AG04449 (cell line): Measurements from ENCODE around the gene L1CAM.

Experiments used
- CTCF ChIA-PET: fragments of 350-600 bp; formaldehyde crosslinking; extraction: SDS; loops from one replicate; lab custom pipeline; 2021; ENCODE audit warnings: antibody characterized with exemption; lab: Yijun Ruan, JAX
- POLR2A ChIA-PET: fragments of 400-600, 350-600 bp; formaldehyde crosslinking; extraction: SDS; loops from one replicate; lab custom pipeline; 2020; ENCODE audit warnings: antibody characterized with exemption, inconsistent platforms; lab: Yijun Ruan, JAX
- DNase-seq: peaks from one replicate; pipeline ENCODE4 v3.0.0-alpha.2; 2010; ENCODE audit warnings: low read depth, low spot score
- H3K4me3 ChIP-seq: 2 replicates; pipeline ENCODE4 v1.5.1; 2011; ENCODE audit warnings: low read depth, mild to moderate bottlenecking, control low read depth, low read length
- CTCF ChIP-seq: IDR thresholded peaks from one replicate; pipeline ENCODE4 v1.5.1; 2011; ENCODE audit warnings: mild to moderate bottlenecking, moderate library complexity, low read length, control low read depth, inconsistent platforms; ENCODE audit not compliant: insufficient read depth; ENCODE audit errors: missing control alignments

L1CAM gene

DNA sequence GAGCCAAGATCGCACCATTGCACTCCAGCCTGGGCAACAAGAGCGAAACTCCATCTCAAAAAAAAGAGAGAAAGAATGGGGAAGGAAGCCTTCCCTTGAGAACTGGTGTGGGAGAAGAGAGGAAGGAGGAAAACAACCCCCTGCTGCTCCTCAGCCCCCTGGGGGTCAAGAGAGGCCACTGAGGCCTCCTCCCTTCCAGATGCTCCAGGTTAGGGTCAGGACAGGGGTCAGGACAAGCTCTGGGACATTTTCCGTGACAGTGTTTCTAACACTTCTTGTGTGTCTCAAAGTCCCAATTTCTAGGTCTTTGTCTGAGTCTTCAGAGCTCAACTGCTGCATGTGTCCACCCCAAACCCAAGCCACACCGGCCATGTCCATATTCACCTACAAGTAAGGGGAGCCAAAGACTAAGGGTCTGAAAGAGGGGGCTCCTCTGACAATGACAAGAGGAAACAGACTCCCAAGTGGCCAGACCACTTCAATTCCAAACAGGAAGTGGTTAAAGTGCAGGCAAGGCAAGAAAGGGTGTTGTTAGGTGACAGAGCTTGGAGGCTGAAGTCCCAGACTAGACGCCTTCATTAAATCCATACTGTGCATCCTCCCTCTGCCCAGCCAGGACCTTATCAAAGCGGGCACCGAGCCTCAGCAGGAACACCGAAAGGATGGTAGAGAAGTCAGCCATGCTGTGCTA, 8.3 kb downstream of the L1CAM start:
- no peak for DNase-seq
- ChIA-PET CTCF (no interaction called here), POLR2A (interaction anchor here (0.6 kb wide), 1 partner anchor 23 kb away, joined by 4 read pairs; no protein-coding TSS in a partner anchor)
- no peak for TF ChIP-seq CTCF
- H3K4me3 ChIP-seq = no peak overlapping the region

DNA sequence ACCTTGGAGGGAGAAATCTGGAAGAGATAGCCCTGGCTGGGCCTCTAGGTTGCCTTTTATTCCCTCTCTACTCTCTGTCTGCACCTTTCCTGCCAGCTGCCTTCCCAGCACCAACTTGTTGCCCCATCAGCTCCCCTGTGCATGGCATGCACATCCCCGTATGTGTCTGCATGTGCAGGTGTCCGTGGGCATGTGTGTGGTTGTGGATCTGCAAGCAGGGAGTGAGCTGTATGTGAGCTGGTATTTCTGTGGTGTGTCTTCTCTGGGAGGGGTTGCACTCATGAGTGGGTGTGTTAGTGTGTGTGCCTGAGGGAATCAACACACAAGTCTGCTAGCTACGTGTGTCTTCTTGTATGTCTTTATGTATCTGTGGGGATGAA, 9.9 kb downstream of the L1CAM start:
- no peak overlapping the region for H3K4me3 ChIP-seq
- ChIA-PET CTCF (no interaction called here), POLR2A (no interaction called here)
- TF ChIP-seq CTCF = no peak
- no peak for DNase-seq

- no peak for DNase-seq
- ChIA-PET CTCF (no interaction called here), POLR2A (no interaction called here)
- TF ChIP-seq CTCF = no peak
- no peak overlapping the region for H3K4me3 ChIP-seq
Observed at GRCh38 chrX:153875391-153876111, 10.4 kb downstream of the L1CAM start.

DNA sequence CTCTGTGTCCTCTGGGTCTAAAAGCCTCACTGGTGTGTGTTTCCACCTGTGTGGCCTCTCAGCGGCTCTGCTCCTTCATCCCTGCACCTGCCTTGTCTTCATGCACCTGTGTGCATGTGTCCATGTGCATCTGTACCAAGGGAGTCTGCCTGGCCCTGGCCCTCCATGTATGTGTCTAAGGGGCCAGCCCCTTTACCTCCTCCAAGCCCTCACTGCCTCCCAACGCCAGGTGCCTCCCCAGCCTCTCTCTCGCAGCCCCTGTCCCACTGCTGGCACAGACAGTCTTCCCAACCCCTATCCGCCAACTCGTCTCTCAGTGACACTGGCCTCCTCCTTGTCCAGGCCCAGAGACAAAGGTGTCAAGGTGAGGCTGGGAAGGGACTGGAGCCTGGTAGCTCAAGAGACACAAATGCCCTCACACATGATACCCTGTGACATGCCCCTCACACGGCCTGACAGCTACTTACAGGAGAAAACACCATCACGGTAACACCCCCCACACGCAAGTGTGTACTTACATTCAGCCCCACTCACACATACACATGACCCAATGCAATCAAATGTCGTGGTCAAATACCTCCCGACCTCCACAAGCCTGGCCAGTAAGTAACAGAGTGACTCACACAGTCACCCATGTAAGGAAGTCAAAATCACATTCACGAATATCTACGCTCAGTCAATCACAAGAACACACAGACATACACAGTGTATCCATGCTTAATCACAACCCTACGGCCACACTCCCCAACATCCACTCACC, 11.4 kb downstream of the L1CAM start:
- ChIA-PET CTCF (no interaction called here), POLR2A (no interaction called here)
- no peak for TF ChIP-seq CTCF
- DNase-seq = no peak
- no peak overlapping the region for H3K4me3 ChIP-seq

- TF ChIP-seq CTCF = no peak
- DNase-seq = no peak
- POLR2A ChIA-PET = no interaction called here
- no peak overlapping the region for H3K4me3 ChIP-seq
- CTCF ChIA-PET = no interaction called here
Observed at GRCh38 chrX:153874085-153874365, 11.9 kb downstream of the L1CAM start.
